GM19452 (cell line): ENCODE data around the gene TBC1D5.
"Not testable (repeated sequence)": the region's sequence is repeated elsewhere in the genome, so short reads cannot be mapped to it uniquely, and the experiment has no call there.

Source experiments
- ATAC-seq: cut with Tn5 transposase; IDR thresholded peaks from one replicate; pipeline ENCODE4 v1.9.1; 2021; ENCODE audit not compliant: unreplicated experiment

TBC1D5 gene

DNA sequence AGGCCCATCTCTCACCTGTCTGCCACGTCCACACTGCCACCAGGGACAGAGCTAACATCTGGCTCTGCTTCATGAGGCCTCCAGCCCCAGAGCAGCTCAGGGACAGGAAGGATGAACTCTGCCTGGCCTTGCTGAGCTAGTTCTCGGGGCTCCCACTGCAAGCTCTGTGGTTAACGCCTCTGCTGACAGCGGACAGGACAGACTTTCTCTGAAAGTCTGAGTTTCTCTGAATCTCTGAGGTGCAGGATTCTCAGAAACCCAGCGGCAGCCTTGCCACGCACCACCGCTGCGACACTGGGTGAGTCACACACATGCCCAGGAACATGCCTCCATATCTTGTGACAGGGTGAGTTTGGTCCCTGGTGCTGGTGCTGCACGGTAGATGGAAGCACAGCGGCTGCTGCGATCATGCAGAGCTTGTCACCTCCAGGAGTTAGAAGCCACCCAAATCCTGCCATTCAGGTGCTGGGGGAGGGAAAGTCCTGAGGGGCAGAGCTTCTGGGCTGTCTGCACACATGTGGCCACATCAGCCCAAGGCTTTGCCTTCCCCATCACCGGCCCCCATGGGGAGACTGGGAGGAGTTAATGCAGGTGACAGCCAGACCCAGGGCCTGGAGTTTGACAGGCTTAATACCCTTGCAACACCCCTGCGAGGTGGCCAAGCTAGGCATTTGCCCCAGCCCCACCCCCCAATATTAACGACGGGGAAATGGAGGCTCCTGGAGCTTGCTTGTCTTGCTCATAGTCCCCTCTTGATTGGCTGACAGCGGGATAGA lies 590.6 kb downstream of the TBC1D5 start:
- ATAC-seq = peak; percentile 98

DNA sequence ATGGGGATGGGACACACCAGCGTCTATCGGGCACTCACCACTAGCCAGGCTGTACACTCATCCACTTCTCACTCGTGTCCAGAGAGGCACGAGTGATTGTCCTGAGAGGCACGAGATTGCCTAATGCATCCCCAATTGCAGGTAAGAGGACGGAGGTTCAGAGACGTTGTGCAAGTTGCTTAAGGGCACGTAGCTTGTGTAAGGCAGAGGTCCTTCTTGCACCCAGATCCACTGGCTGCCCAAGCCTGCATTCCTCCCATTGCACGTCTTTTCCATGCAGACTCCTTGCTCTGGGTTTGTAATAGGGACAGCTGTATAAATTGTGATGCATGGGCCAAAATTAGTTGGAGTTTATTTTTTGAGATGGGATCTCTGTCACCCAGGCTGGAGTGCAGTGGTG lies 593.4 kb downstream of the TBC1D5 start:
- ATAC-seq = no peak

DNA sequence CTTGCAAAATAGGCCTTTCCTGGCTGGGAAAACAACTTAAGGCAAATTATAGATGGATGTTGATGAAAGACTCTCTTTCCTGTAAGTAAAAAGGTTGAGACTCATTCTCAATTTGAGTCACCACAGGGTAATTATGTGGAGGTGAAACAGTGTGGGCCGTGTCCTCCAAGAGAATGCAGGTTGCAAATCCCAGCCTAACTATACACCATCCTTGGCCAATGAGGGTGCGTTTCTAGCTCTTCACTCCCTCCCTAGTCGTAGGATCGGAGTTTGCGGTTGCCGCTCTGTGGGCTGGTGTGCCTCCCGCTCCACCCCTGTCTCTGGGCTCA lies 597.8 kb downstream of the TBC1D5 start:
- no peak for ATAC-seq

- ATAC-seq = no peak
Measured at GRCh38 chr3:17143893-17144664, 598.4 kb downstream of the TBC1D5 start.

- no peak for ATAC-seq
Measured at GRCh38 chr3:17142516-17142915, 599.9 kb downstream of the TBC1D5 start.

- ATAC-seq = no peak
Measured at GRCh38 chr3:17141699-17142098, 600.7 kb downstream of the TBC1D5 start.

DNA sequence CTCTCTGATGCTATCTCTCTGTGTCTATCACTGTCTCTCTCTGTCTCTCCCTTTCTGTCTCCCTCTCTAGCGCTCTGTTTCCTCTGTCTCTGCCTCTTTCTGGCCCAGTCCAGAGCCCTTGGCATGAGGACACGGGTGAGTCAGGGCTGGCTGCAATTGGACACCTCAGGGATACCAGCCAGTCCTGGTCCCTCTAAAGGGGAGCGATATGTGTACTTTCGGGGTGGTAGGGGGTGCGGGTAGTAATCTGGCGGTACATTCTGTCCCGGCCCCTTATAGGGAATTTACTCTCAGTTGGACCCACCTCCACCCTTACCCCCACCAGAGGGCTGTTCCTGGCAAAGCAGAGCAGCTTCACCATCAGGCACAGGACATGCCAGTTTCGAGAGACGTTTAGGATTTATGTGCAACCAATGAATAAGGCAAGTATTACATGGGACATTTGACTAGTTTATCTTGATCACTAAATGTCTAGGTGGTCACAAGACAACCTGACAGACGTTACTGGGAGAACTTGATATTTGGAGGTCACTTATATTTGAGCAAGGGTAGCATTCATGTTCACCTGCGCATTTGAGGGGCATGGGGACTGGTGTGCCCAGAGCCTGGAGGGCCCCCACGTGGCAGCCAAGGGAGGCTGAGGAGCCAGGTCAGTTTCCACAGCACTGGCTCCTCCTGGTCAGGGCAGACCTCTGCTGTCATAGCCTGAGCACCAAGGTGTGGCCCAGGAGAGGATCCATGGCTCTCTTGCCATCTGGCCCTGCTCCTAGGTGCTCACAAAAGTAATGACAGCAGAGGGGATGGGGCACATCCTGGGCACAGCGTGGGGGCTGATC lies 601.5 kb downstream of the TBC1D5 start:
- ATAC-seq = no peak

DNA sequence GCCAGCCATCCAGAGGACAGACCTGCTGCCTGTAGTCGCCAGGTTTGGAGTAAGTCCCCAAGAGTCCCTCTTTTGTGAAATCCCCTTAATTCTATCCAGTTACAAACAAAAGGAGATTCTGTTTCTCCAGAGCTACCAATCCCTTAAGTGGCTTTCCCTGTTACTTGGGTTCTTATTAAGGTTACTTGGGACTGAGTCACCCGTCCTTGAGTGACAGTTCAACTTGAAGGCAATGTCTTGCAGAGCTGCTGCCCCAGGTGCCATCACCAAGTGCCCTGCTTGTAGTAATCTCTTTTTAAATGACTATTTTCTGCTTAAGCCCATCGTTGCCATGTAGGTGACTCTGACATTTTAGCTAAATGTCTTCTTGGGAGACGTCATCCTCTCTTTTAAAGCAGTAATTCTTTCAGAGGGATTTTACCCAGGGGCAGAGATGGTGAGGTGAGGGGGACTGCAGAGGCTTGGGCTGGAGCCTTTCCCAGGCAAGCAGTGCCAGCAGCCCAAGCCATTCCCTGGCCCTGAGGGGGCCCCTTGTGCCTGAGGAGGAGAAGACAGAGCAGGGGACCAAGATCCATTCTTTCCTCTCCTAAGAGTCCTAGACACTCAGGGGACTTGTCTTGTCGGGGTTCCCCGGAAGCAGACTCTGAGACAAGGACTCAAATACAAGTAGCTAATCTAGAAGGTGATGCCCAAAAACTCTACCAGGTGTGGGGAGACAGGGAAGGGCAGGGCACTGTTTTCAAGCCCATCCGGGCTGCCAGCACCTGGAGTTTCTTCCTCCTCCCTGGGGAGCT lies 604.0 kb downstream of the TBC1D5 start:
- ATAC-seq = no peak

DNA sequence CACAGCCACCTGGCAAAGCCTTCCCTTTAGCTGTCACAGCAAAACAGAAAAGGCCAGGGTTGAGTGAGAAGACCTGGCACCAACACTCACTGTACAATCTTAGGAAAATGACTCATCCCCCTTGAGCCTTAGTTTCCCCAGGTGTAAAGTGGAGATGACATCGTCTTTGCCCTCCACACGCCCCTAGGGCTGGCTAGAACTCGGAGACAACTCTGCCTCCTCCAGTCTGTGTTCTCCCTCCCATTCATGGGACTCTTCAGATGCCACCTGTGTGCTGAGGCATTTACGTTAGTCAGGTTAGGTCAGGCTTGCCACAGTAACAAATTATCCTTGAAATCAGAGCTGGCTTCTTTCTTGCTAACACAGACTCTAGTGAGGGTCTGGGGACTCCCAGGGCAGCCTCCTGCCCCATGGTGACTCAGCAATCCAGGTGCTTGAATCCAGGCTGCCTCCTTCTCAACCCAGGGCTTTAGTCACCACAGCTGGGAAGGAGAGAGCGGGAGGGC lies 605.1 kb downstream of the TBC1D5 start:
- ATAC-seq = no peak

DNA sequence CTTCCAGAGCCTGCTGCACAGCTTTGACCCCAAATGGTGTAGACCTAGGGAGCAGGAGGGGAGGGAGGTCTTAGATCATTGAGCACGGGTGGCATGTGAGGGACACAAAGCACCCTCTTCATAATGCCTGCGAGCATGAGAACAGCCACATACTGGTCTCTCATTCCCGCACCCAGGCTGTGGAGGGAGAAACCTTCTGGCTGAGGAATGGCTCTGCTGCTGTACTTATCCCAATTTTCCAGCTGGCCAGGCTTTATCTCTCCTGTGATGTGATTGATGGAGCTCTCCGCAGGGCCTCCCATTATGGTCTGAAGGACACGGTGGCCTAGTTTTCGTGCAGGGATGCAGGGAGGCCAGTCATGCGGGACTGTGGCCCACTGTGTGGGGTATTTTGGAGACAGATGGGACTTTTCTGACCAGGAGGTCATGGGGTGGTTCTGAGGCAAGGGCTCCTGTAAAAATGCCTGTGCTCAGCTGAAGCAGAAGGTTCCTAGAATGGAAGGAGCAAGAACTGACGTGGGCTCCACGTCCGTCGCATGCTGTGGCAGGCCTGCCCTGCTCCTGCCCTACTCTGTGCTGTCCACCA lies 606.2 kb downstream of the TBC1D5 start:
- ATAC-seq = no peak

DNA sequence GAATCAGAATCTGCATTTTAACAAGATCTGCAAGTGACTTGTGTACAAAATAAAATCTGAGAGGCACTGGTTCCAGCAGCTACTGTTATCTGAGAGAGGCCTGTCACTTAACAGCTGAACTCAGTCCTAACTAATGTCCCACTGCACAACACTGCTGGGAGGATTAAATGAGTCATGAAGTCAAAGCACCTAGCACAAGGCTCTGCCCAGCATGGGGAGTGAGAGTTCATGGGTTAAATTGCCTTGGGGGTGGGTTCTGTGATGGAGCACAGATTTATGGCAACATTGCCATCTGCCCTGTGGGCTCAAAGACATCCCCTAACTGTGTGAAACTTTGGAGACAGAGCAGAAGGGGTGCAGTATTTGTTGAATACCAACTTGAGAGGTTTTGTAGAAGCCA lies 606.7 kb downstream of the TBC1D5 start:
- ATAC-seq = no peak

GRCh38 chr3:17133632-17134545 lies 608.5 kb downstream of the TBC1D5 start:
- ATAC-seq = no peak

DNA sequence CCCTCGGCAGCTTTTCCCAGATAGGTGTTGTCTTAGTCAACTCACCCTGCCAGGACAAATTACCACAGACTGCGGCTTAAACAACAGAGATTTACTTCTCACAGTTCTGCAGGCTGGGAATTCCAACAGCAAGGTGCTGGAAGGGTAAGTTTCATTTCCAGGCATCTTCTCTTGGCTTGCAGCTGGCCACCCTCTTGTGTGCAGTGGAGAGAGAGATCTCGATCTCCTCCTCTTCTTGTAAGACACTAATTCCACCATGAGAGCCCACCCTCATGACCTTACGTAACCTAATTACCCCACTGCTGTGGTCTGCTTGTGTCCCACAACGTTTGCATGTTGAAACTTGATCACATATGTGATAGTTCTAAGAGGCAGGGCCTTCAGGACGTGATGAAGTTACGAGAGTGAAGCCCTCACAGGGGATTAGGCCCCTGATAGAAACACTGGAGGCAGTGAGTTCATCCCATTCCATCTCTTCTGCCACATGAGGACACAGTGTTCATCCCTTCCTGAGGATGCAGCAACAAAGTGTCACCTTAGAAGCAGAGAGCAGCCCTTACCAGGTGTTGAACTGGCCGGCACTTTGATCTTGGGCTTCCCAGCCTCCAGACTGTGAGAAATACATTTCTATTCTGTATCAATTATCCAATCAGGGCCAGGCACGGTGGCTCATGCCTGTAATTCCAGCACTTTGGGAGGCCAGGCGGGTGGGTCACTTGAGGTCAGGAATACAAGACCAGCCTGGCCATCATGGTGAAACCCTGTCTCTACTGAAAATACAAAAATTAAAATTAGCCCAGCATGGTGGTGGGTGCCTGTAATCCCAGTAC lies 609.9 kb downstream of the TBC1D5 start:
- no peak for ATAC-seq

- ATAC-seq = no peak
Measured at GRCh38 chr3:17130956-17131355, 611.5 kb downstream of the TBC1D5 start.

- no peak for ATAC-seq
Measured at GRCh38 chr3:17129556-17129955, 612.9 kb downstream of the TBC1D5 start.

DNA sequence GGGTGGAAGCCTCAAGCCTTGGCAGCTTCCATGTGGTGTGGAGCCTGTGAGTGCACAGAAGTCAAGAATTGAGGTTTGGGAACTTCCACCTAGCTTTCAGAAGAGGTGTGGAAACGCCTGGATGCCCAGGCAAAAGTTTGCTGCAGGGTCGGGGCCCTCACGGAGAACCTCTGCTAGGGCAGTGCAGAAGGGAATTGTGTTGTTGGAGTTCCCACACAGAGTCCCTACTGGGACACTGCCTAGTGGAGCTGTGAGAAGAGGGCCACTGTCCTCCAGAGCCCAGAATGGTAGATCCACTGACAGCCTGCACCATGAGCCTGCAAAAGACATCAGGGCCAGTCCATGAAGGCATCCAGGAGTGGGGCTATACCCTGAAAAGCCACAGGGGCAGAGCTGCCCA lies 613.8 kb downstream of the TBC1D5 start:
- ATAC-seq = not testable (repeated sequence)

DNA sequence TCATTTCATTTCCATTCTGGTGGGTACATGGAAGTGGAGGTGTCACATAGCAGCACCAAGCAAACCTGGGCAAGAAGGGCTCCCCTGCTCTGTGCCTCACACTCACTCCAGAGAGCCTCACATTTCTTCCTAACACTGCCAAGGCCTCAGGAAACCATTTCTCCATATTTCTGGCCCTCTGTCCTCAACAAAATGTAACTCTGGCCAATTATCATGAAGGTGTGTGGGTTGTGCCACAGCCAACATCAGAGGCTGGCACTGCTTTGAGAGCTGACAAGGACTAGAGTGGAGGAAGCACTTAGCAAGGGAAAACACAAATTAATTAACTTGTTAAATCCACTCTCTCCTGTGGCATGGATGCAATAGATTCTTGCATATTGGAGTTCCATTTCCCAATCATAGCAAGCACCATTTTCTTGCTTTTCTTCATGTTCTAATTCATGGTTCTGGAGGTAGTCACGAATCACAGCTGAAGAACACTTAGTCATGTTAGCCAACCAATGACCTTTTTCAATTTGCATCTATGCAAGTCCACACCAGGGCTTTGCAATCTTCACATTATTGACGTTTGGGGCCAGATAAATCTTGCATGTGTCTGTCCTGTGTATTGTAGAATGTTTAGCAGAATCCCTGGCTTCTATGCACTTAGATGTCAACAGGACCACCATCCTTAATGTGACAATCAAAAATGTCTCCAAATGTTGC lies 616.5 kb downstream of the TBC1D5 start:
- ATAC-seq = no peak

- no peak for ATAC-seq
Measured at GRCh38 chr3:17122758-17123157, 619.7 kb downstream of the TBC1D5 start.
